Left ventricle myocardium inferior (tissue), 1 donor: ENCODE measurements around the gene ALDH3B1. TPM values are rescaled to one million over a fixed set of nuclear protein-coding genes. Genes with fewer than 3 reads are reported as not detected.

ENCODE experiments used
- DNase-seq: peaks from one replicate; pipeline ENCODE4 v3.0.0-alpha.2; 2020
- H3K27ac ChIP-seq: fragments of 200-600 bp; replicated peaks from 2 replicates; pipeline ENCODE4 v1.8.0; 2021
- H3K27me3 ChIP-seq: fragments of 200-600 bp; 2 replicates; pipeline ENCODE4 v1.8.0; 2021; ENCODE audit warnings: low read depth
- H3K36me3 ChIP-seq: fragments of 200-600 bp; 2 replicates; pipeline ENCODE4 v1.8.0; 2021
- H3K4me1 ChIP-seq: fragments of 200-600 bp; 2 replicates; pipeline ENCODE4 v1.8.0; 2021
- H3K4me3 ChIP-seq: fragments of 200-600 bp; 2 replicates; pipeline ENCODE4 v1.8.0; 2021; ENCODE audit warnings: mild to moderate bottlenecking, moderate library complexity
- H3K9me3 ChIP-seq: fragments of 200-600 bp; replicated peaks from 2 replicates; pipeline ENCODE4 v1.8.0; 2021
- CTCF ChIP-seq: fragments of 200-600 bp; IDR thresholded peaks from 2 replicates; pipeline ENCODE4 v1.8.0; 2021; ENCODE audit warnings: antibody characterized with exemption, mild to moderate bottlenecking, borderline replicate concordance
- intact Hi-C: fragments of 100-400 bp; cut with micrococcal nuclease; formaldehyde crosslinking; loops from one replicate; pipeline ENCODE4 v1.11.0; 2022
- total RNA-seq: library from RNA; stranded (reverse); fragmentation: NEBNext Ultra II Directional; extraction: Animal tissue kit (Norgen Biotek cat#: 25700); gene quantifications from one replicate; pipeline ENCODE4 v1.2.1, GENCODE V29; 2021
- donor health status: DM: no; HTN: yes; CAD: no; lungs with severe emphysema.

Gene ALDH3B1
- total RNA-seq, 1 donor from 2014 or later, result 3.7 TPM

GRCh38 chr11:68004551-68005335, 5.4 kb upstream of the ALDH3B1 start:
- no peak overlapping the region for H3K27ac ChIP-seq
- no peak for DNase-seq
- intact Hi-C loops, result no loop called here
- no peaks in the 10 kb centered on the region for H3K27me3 ChIP-seq
- peak overlapping the region; percentile 82 for H3K4me3 ChIP-seq
- no peaks in the 10 kb centered on the region for H3K9me3 ChIP-seq
- no peaks in the 10 kb centered on the region for H3K36me3 ChIP-seq
- TF ChIP-seq CTCF, result no peak
- H3K4me1 ChIP-seq, result peaks cover 32% of the 10 kb centered on the region

GRCh38 chr11:68006606-68007166, 3.4 kb upstream of the ALDH3B1 start:
- no peaks in the 10 kb centered on the region for H3K27me3 ChIP-seq
- DNase-seq, result no peak
- no peak overlapping the region for H3K4me3 ChIP-seq
- H3K4me1 ChIP-seq, result peaks cover 48% of the 10 kb centered on the region
- no peaks in the 10 kb centered on the region for H3K36me3 ChIP-seq
- TF ChIP-seq CTCF, result no peak
- H3K9me3 ChIP-seq, result no peaks in the 10 kb centered on the region
- no peak overlapping the region for H3K27ac ChIP-seq
- intact Hi-C loops, result no loop called here

- Histone ChIP-seq H3K4me3 (no peak overlapping the region), H3K9me3 (no peaks in the 10 kb centered on the region), H3K36me3 (no peaks in the 10 kb centered on the region), H3K27ac (no peak overlapping the region), H3K27me3 (no peaks in the 10 kb centered on the region), H3K4me1 (peaks cover 48% of the 10 kb centered on the region)
- TF ChIP-seq CTCF, result no peak
- no peak for DNase-seq
- intact Hi-C loops, result no loop called here
Measured at GRCh38 chr11:68007498-68008380, 2.4 kb upstream of the ALDH3B1 start.

- Histone ChIP-seq H3K9me3 (no peaks in the 10 kb centered on the region), H3K27me3 (no peaks in the 10 kb centered on the region), H3K36me3 (no peaks in the 10 kb centered on the region), H3K4me3 (no peak overlapping the region), H3K4me1 (peaks cover 40% of the 10 kb centered on the region), H3K27ac (peak overlapping the region; percentile 83)
- DNase-seq, result no peak
- intact Hi-C loops, result no loop called here
- TF ChIP-seq CTCF, result no peak
Measured at GRCh38 chr11:68008381-68009337, 1.5 kb upstream of the ALDH3B1 start.
